NCI-H2107 treated with DMSO at 0.1 percent for 48 hours (cell line): ENCODE measurements around the gene OR4A47.
"Not testable (repeated sequence)": the region's sequence is repeated elsewhere in the genome, so short reads cannot be mapped to it uniquely, and the experiment has no call there.

Source experiments
- DNase-seq: peaks from one replicate; lab custom pipeline; 2025; ENCODE audit not compliant: unreplicated experiment; lab: John Stamatoyannopoulos, UW

The OR4A47 gene

GRCh38 chr11:48488493-48488892 lies at the start of gene OR4A47:
Gene OR4A47 (plus strand): TSS chr11:48488793. CDS start chr11:48488793, 0 bp downstream.
- not testable (repeated sequence) for DNase-seq

- DNase-seq, result not testable (repeated sequence)
Observed at GRCh38 chr11:48455909-48456308, 32.7 kb upstream of the OR4A47 start.

GRCh38 chr11:48473966-48474365 lies 14.6 kb upstream of the OR4A47 start:
- DNase-seq, result not testable (repeated sequence)

GRCh38 chr11:48474703-48475102 lies 13.9 kb upstream of the OR4A47 start:
- DNase-seq, result peak; percentile 14

- DNase-seq, result not testable (repeated sequence)
Observed at GRCh38 chr11:48506169-48506568, 17.6 kb downstream of the OR4A47 start.

- DNase-seq, result no peak
Observed at GRCh38 chr11:48538991-48539390, 50.4 kb downstream of the OR4A47 start.
